ENCODE results near the gene RB1. TPM values are rescaled to one million over a fixed set of nuclear protein-coding genes. Genes with fewer than 3 reads are reported as not detected.
"Not testable (repeated sequence)": the region's sequence is repeated elsewhere in the genome, so short reads cannot be mapped to it uniquely, and the experiment has no call there.

Gene RB1
- total RNA-seq, 3 donors from 2014 or later (not counting 1 experiment from before 2014, with no cell fraction given), result 25.5 to 28.3 (median 26.9) TPM

- H3K36me3 ChIP-seq (ENCODE audit: control insufficient read depth, insufficient read depth, low read length), result no peaks in the 10 kb centered on the region
- no peak overlapping the region for H3K4me3 ChIP-seq (ENCODE audit: low read length)
- H3K27ac Mint-ChIP-seq, result peak overlapping the region; percentile 60 to 95
- peaks cover 12% of the 10 kb centered on the region for H3K36me3 Mint-ChIP-seq
- H3K27me3 Mint-ChIP-seq (ENCODE audit: low read depth in 2 of 2), result no peaks in the 10 kb centered on the region
- peak overlapping the region; percentile 35 for H3K4me3 Mint-ChIP-seq
- peaks cover 4% of the 10 kb centered on the region for H3K4me1 ChIP-seq (ENCODE audit: control insufficient read depth, insufficient read depth, low read length)
- ATAC-seq (no peak), DNase-seq (no peak)
- TF ChIP-seq CTCF (IDR thresholded peaks at IDR 0.05), result no peak
- H3K27me3 ChIP-seq (ENCODE audit: control insufficient read depth, insufficient read depth, low read length), result no peaks in the 10 kb centered on the region
- H3K4me1 Mint-ChIP-seq, result peaks cover 24 to 41% of the 10 kb centered on the region in 2 donors
- no peak overlapping the region for H3K27ac ChIP-seq (ENCODE audit: low read length)
- H3K9me3 Mint-ChIP-seq, result peaks cover 0 to 13% of the 10 kb centered on the region in 2 donors
- H3K9me3 ChIP-seq (ENCODE audit: control insufficient read depth, insufficient read depth, low read length), result no peaks in the 10 kb centered on the region
- intact Hi-C loops (cut with micrococcal nuclease), result loop anchor here (5.0 kb wide), 1 partner anchor 33 kb away; no protein-coding TSS in a partner anchor
Measured at GRCh38 chr13:48414501-48414900, 111.0 kb downstream of the RB1 start.

- no CpG with 5 or more reads among the region's 2 CpGs for WGBS (ENCODE audit: insufficient coverage)
- H3K27ac Mint-ChIP-seq, result peak overlapping the region; percentile 60 to 95
- Histone ChIP-seq H3K36me3 (ENCODE audit: control insufficient read depth, insufficient read depth, low read length) (no peaks in the 10 kb centered on the region), H3K9me3 (ENCODE audit: control insufficient read depth, insufficient read depth, low read length) (no peaks in the 10 kb centered on the region), H3K4me1 (ENCODE audit: control insufficient read depth, insufficient read depth, low read length) (peaks cover 4% of the 10 kb centered on the region), H3K27me3 (ENCODE audit: control insufficient read depth, insufficient read depth, low read length) (no peaks in the 10 kb centered on the region), H3K4me3 (ENCODE audit: low read length) (no peak overlapping the region), H3K27ac (ENCODE audit: low read length) (no peak overlapping the region)
- no peaks in the 10 kb centered on the region for H3K27me3 Mint-ChIP-seq (ENCODE audit: low read depth in 2 of 2)
- no peak for ATAC-seq
- H3K4me1 Mint-ChIP-seq, result peaks cover 17 to 37% of the 10 kb centered on the region in 2 donors
- peaks cover 0 to 13% of the 10 kb centered on the region in 2 donors for H3K9me3 Mint-ChIP-seq
- DNase-seq, result no peak
- peaks cover 21% of the 10 kb centered on the region for H3K36me3 Mint-ChIP-seq
- H3K4me3 Mint-ChIP-seq, result no peak overlapping the region
- intact Hi-C loops (cut with micrococcal nuclease), result no loop called here
- TF ChIP-seq CTCF (IDR thresholded peaks at IDR 0.05), result no peak
Measured at GRCh38 chr13:48415516-48415915, 112.0 kb downstream of the RB1 start.

GRCh38 chr13:48422003-48422402 is 118.5 kb downstream of the RB1 start:
- H3K27me3 ChIP-seq (ENCODE audit: control insufficient read depth, insufficient read depth, low read length); DNase-seq; H3K27me3 Mint-ChIP-seq (ENCODE audit: low read depth in 2 of 2); H3K4me3 Mint-ChIP-seq; H3K27ac ChIP-seq (ENCODE audit: low read length); H3K27ac Mint-ChIP-seq; H3K4me1 ChIP-seq (ENCODE audit: control insufficient read depth, insufficient read depth, low read length); H3K9me3 ChIP-seq (ENCODE audit: control insufficient read depth, insufficient read depth, low read length); H3K36me3 ChIP-seq (ENCODE audit: control insufficient read depth, insufficient read depth, low read length); H3K4me3 ChIP-seq (ENCODE audit: low read length); intact Hi-C loops (cut with micrococcal nuclease); ATAC-seq: not testable (repeated sequence)
- peaks cover 12 to 16% of the 10 kb centered on the region in 2 donors for H3K4me1 Mint-ChIP-seq
- H3K9me3 Mint-ChIP-seq, result peaks cover 0 to 19% of the 10 kb centered on the region in 2 donors
- H3K36me3 Mint-ChIP-seq, result peaks cover 21% of the 10 kb centered on the region
- 100% methylated on average over 4 of the region's 5 CpGs for WGBS (ENCODE audit: insufficient coverage)

- no peak overlapping the region for H3K27ac Mint-ChIP-seq
- ATAC-seq (no peak), DNase-seq (no peak)
- no peaks in the 10 kb centered on the region for H3K27me3 Mint-ChIP-seq (ENCODE audit: low read depth in 2 of 2)
- no peak for TF ChIP-seq CTCF (IDR thresholded peaks at IDR 0.05)
- H3K27ac ChIP-seq (ENCODE audit: low read length), result no peak overlapping the region
- H3K36me3 ChIP-seq (ENCODE audit: control insufficient read depth, insufficient read depth, low read length), result no peaks in the 10 kb centered on the region
- no peaks in the 10 kb centered on the region for H3K9me3 ChIP-seq (ENCODE audit: control insufficient read depth, insufficient read depth, low read length)
- intact Hi-C loops (cut with micrococcal nuclease), result loop anchor here (1.0 kb wide), 1 partner anchor 12 kb away; no protein-coding TSS in a partner anchor
- no peaks in the 10 kb centered on the region for H3K4me1 ChIP-seq (ENCODE audit: control insufficient read depth, insufficient read depth, low read length)
- H3K4me1 Mint-ChIP-seq, result peaks cover 13 to 19% of the 10 kb centered on the region in 2 donors
- H3K27me3 ChIP-seq (ENCODE audit: control insufficient read depth, insufficient read depth, low read length), result no peaks in the 10 kb centered on the region
- no peak overlapping the region for H3K4me3 ChIP-seq (ENCODE audit: low read length)
- H3K4me3 Mint-ChIP-seq, result no peak overlapping the region
- peaks cover 0 to 9% of the 10 kb centered on the region in 2 donors for H3K9me3 Mint-ChIP-seq
- H3K36me3 Mint-ChIP-seq, result peaks cover 12% of the 10 kb centered on the region
- 100% methylated on average over 1 of the region's 3 CpGs for WGBS (ENCODE audit: insufficient coverage)
Measured at GRCh38 chr13:48424212-48424611, 120.7 kb downstream of the RB1 start.

All from natural killer cell (primary cell).